Trophoblast cell (in vitro differentiated cells and primary cell): ENCODE results near the gene KCNN3.

Experiments used
- DNase-seq, 2 donors: peaks; one replicate each; pipeline ENCODE4 v3.0.0-alpha.2; 2016
- H2AFZ ChIP-seq: 2 replicates; pipeline ENCODE4 v1.6.1; 2013; ENCODE audit warnings: low read length, moderate library complexity, mild to moderate bottlenecking; ENCODE audit not compliant: insufficient read depth, poor library complexity
- H2AK5ac ChIP-seq: 2 replicates; pipeline ENCODE4 v1.6.1; 2013; ENCODE audit warnings: mild to moderate bottlenecking, low read length
- H2BK120ac ChIP-seq: 2 replicates; pipeline ENCODE4 v1.6.1; 2013; ENCODE audit warnings: low read length, mild to moderate bottlenecking, moderate library complexity; ENCODE audit not compliant: insufficient read depth, poor library complexity
- H2BK12ac ChIP-seq: 2 replicates; pipeline ENCODE4 v1.6.1; 2013; ENCODE audit warnings: mild to moderate bottlenecking, low read length, moderate library complexity
- H2BK5ac ChIP-seq: 2 replicates; pipeline ENCODE4 v1.6.1; 2013; ENCODE audit warnings: low read length, low read depth, moderate library complexity, mild to moderate bottlenecking; ENCODE audit not compliant: poor library complexity
- H3K14ac ChIP-seq: 2 replicates; pipeline ENCODE4 v1.6.1; 2013; ENCODE audit warnings: mild to moderate bottlenecking, low read length
- H3K18ac ChIP-seq: 2 replicates; pipeline ENCODE4 v1.6.1; 2013; ENCODE audit warnings: mild to moderate bottlenecking, low read length
- H3K23ac ChIP-seq: 2 replicates; pipeline ENCODE4 v1.6.1; 2013; ENCODE audit warnings: low read length
- H3K27ac ChIP-seq: 2 replicates; pipeline ENCODE4 v1.5.1; 2013; ENCODE audit warnings: low read depth, mild to moderate bottlenecking, inconsistent platforms, low read length, moderate library complexity
- H3K27me3 ChIP-seq: 2 replicates; pipeline ENCODE4 v1.6.1; 2013; ENCODE audit warnings: inconsistent platforms, mild to moderate bottlenecking, low read length, moderate library complexity; ENCODE audit not compliant: insufficient read depth
- H3K36me3 ChIP-seq, 2 experiments: 1 replicate in 1 of 2; 2 replicates in 1 of 2; pipeline ENCODE4 v1.6.1; 2013; ENCODE audit warnings: low read length in 2 of 2, mild to moderate bottlenecking in 2 of 2, moderate library complexity in 1 of 2; ENCODE audit not compliant: insufficient read depth in 2 of 2, control insufficient read depth in 1 of 2
- H3K4ac ChIP-seq: 2 replicates; pipeline ENCODE4 v1.6.1; 2013; ENCODE audit warnings: low read depth, mild to moderate bottlenecking, low read length, moderate library complexity
- H3K4me1 ChIP-seq, 2 experiments: 1 replicate in 1 of 2; 2 replicates in 1 of 2; pipeline ENCODE4 v1.6.1; 2013; ENCODE audit warnings: low read length in 2 of 2, mild to moderate bottlenecking in 2 of 2, moderate library complexity in 1 of 2; ENCODE audit not compliant: insufficient read depth in 2 of 2, control insufficient read depth in 1 of 2
- H3K4me2 ChIP-seq: 2 replicates; pipeline ENCODE4 v1.6.1; 2013; ENCODE audit warnings: inconsistent platforms, mild to moderate bottlenecking, low read length, moderate library complexity
- H3K4me3 ChIP-seq: 2 replicates; pipeline ENCODE4 v1.5.1; 2013; ENCODE audit warnings: mild to moderate bottlenecking, low read depth, low read length, inconsistent platforms
- H3K79me1 ChIP-seq: one replicate; pipeline ENCODE4 v1.6.1; 2013; ENCODE audit warnings: low read length
- H3K79me2 ChIP-seq: 2 replicates; pipeline ENCODE4 v1.6.1; 2013; ENCODE audit warnings: low read length, mild to moderate bottlenecking; ENCODE audit not compliant: control insufficient read depth, insufficient read depth, poor library complexity
- H3K9ac ChIP-seq: 2 replicates; pipeline ENCODE4 v1.6.1; 2013; ENCODE audit warnings: mild to moderate bottlenecking, low read length
- H3K9me3 ChIP-seq: 2 replicates; pipeline ENCODE4 v1.6.1; 2013; ENCODE audit warnings: low read depth, mild to moderate bottlenecking, control low read depth, inconsistent platforms, low read length; ENCODE audit not compliant: insufficient read depth
- H4K12ac ChIP-seq: 2 replicates; pipeline ENCODE4 v1.6.1; 2013; ENCODE audit warnings: low read depth, mild to moderate bottlenecking, low read length, moderate library complexity
- H4K8ac ChIP-seq: 2 replicates; pipeline ENCODE4 v1.6.1; 2013; ENCODE audit warnings: low read depth, mild to moderate bottlenecking, low read length, moderate library complexity
- H4K91ac ChIP-seq: one replicate; pipeline ENCODE4 v1.6.1; 2013; ENCODE audit warnings: low read depth, mild to moderate bottlenecking, low read length, moderate library complexity
- WGBS: extraction: QIAGEN DNeasy Blood & Tissue Kit; methylation state at CpG from one replicate; pipeline ENCODE4 v1.1.7; 2013; ENCODE audit warnings: missing lambda C conversion rate; ENCODE audit not compliant: insufficient read length, insufficient coverage; ENCODE audit errors: extremely low coverage; 5-methylcytosine and 5-hydroxymethylcytosine counted together

KCNN3 gene

GRCh38 chr1:154749078-154749760 lies 120.9 kb downstream of the KCNN3 start:
- Histone ChIP-seq H2BK5ac (no peak overlapping the region), H3K27me3 (no peaks in the 10 kb centered on the region), H2BK12ac (no peak overlapping the region), H3K9ac (no peak overlapping the region), H2BK120ac (no peak overlapping the region), H3K79me1 (no peaks in the 10 kb centered on the region), H3K79me2 (no peaks in the 10 kb centered on the region), H3K18ac (no peak overlapping the region), H2AFZ (no peak overlapping the region), H2AK5ac (no peak overlapping the region), H3K9me3 (no peaks in the 10 kb centered on the region), H3K23ac (no peak overlapping the region), H3K36me3 (no peaks in the 10 kb centered on the region), H3K4me2 (no peak overlapping the region), H4K8ac (no peak overlapping the region), H4K12ac (no peak overlapping the region), H4K91ac (no peak overlapping the region), H3K14ac (no peak overlapping the region), H3K4me1 (no peaks in the 10 kb centered on the region), H3K4ac (no peak overlapping the region), H3K27ac (no peak overlapping the region), H3K4me3 (no peak overlapping the region)
- WGBS = no CpG with 5 or more reads among the region's 8 CpGs
- DNase-seq = peak in 1 of 2 donors; percentile 29

- DNase-seq = no peak
- Histone ChIP-seq H3K18ac (no peak overlapping the region), H4K8ac (no peak overlapping the region), H2AK5ac (no peak overlapping the region), H4K12ac (no peak overlapping the region), H3K9me3 (no peaks in the 10 kb centered on the region), H4K91ac (no peak overlapping the region), H3K4me1 (no peaks in the 10 kb centered on the region), H2BK120ac (no peak overlapping the region), H3K9ac (no peak overlapping the region), H3K4me3 (no peak overlapping the region), H3K79me1 (no peaks in the 10 kb centered on the region), H3K79me2 (no peaks in the 10 kb centered on the region), H3K4me2 (no peak overlapping the region), H2AFZ (no peak overlapping the region), H2BK12ac (no peak overlapping the region), H3K14ac (no peak overlapping the region), H3K27ac (no peak overlapping the region), H3K27me3 (no peaks in the 10 kb centered on the region), H2BK5ac (no peak overlapping the region), H3K4ac (no peak overlapping the region), H3K36me3 (no peaks in the 10 kb centered on the region), H3K23ac (no peak overlapping the region)
- no CpG with 5 or more reads among the region's 2 CpGs for WGBS
Observed at GRCh38 chr1:154748405-154748775, 121.7 kb downstream of the KCNN3 start.

- H2BK5ac ChIP-seq = no peak overlapping the region
- no peaks in the 10 kb centered on the region for H3K4me1 ChIP-seq
- no peak overlapping the region for H3K4me2 ChIP-seq
- no peak for DNase-seq
- H3K14ac ChIP-seq = no peak overlapping the region
- H3K4me3 ChIP-seq = no peak overlapping the region
- no CpG with 5 or more reads among the region's 20 CpGs for WGBS
- H3K79me2 ChIP-seq = no peaks in the 10 kb centered on the region
- no peak overlapping the region for H3K9ac ChIP-seq
- no peak overlapping the region for H2AK5ac ChIP-seq
- H3K27me3 ChIP-seq = no peaks in the 10 kb centered on the region
- no peaks in the 10 kb centered on the region for H3K36me3 ChIP-seq
- no peak overlapping the region for H2AFZ ChIP-seq
- H2BK12ac ChIP-seq = no peak overlapping the region
- no peaks in the 10 kb centered on the region for H3K9me3 ChIP-seq
- H3K79me1 ChIP-seq = no peaks in the 10 kb centered on the region
- no peak overlapping the region for H4K8ac ChIP-seq
- H4K12ac ChIP-seq = no peak overlapping the region
- no peak overlapping the region for H2BK120ac ChIP-seq
- H3K23ac ChIP-seq = no peak overlapping the region
- no peak overlapping the region for H4K91ac ChIP-seq
- no peak overlapping the region for H3K4ac ChIP-seq
- no peak overlapping the region for H3K27ac ChIP-seq
- H3K18ac ChIP-seq = no peak overlapping the region
Observed at GRCh38 chr1:154747740-154748404, 122.2 kb downstream of the KCNN3 start.

- WGBS = no CpG with 5 or more reads among the region's 7 CpGs
- H3K4me3 ChIP-seq = no peak overlapping the region
- no peaks in the 10 kb centered on the region for H3K4me1 ChIP-seq
- H2AK5ac ChIP-seq = no peak overlapping the region
- no peak overlapping the region for H3K14ac ChIP-seq
- no peak overlapping the region for H2BK5ac ChIP-seq
- no peak overlapping the region for H3K4ac ChIP-seq
- no peak overlapping the region for H2BK12ac ChIP-seq
- H4K8ac ChIP-seq = no peak overlapping the region
- no peaks in the 10 kb centered on the region for H3K79me2 ChIP-seq
- H3K27me3 ChIP-seq = no peaks in the 10 kb centered on the region
- H2AFZ ChIP-seq = no peak overlapping the region
- no peak overlapping the region for H3K9ac ChIP-seq
- no peak for DNase-seq
- no peak overlapping the region for H3K18ac ChIP-seq
- no peak overlapping the region for H3K4me2 ChIP-seq
- H2BK120ac ChIP-seq = no peak overlapping the region
- no peak overlapping the region for H3K23ac ChIP-seq
- H4K91ac ChIP-seq = no peak overlapping the region
- H3K9me3 ChIP-seq = no peaks in the 10 kb centered on the region
- H4K12ac ChIP-seq = no peak overlapping the region
- no peaks in the 10 kb centered on the region for H3K79me1 ChIP-seq
- no peaks in the 10 kb centered on the region for H3K36me3 ChIP-seq
- H3K27ac ChIP-seq = no peak overlapping the region
Observed at GRCh38 chr1:154747380-154747739, 122.7 kb downstream of the KCNN3 start.
